K562 (cell line): Measurements from ENCODE around the gene SENP8. TPM values are rescaled to one million over a fixed set of nuclear protein-coding genes. Genes with fewer than 3 reads are reported as not detected.

ENCODE experiments used
- ATAC-seq: fragments of 200-7000 bp; cut with Tn5 transposase; 3 replicates; pipeline ENCODE4 v1.9.1; 2020; ENCODE audit warnings: moderate library complexity
- BruUV-seq: library from RNA; stranded (reverse); fragments of 400-500 nt; replicated peaks from 2 replicates; lab custom pipeline; 2021; lab: Mats Ljungman, UMichigan
- CTCF ChIA-PET: fragments of 300-600 bp; formaldehyde crosslinking; extraction: SDS; loops from one replicate; lab custom pipeline; 2021; ENCODE audit warnings: low intra/inter-chr PET ratio; lab: Yijun Ruan, JAX
- POLR2A ChIA-PET: fragments of 300-600, 350-650 bp; sonication (Branson Sonifier 250); formaldehyde crosslinking; extraction: SDS; loops from one replicate; lab custom pipeline; 2021; ENCODE audit warnings: antibody characterized with exemption, inconsistent platforms; lab: Yijun Ruan, JAX
- DNase-seq, 4 experiments: peaks; one replicate each; pipeline versions ENCODE4 v3.0.0 to v3.0.0-alpha.2; 2011 to 2018; ENCODE audit warnings: low spot score in 3 of 4, mixed read lengths in 3 of 4; ENCODE audit errors: extremely low read depth in 1 of 4
- FAIRE-seq: peaks from 2 replicates; lab custom pipeline; 2011; peaks lifted over from hg19 to GRCh38; lab: Jason Lieb, UNC
- H2AFZ ChIP-seq: 2 replicates; pipeline ENCODE4 v1.6.0; 2011; ENCODE audit warnings: low read depth, low read length, control low read depth, inconsistent platforms
- H3K27ac ChIP-seq: fragments of 200-600 bp; 3 replicates; pipeline ENCODE4 v1.8.0; 2011; ENCODE audit warnings: low read depth, mild to moderate bottlenecking, control low read depth, inconsistent platforms, low read length, moderate library complexity, mixed read lengths; ENCODE audit errors: extremely low read depth
- H3K27me3 ChIP-seq, 2 experiments: fragments of 300-600 bp in 1 of 2; 2 replicates in 1 of 2; 3 replicates in 1 of 2; pipeline versions ENCODE4 v1.6.0 to v1.8.0; 2011; ENCODE audit warnings: inconsistent platforms in 2 of 2, low read length in 2 of 2, mild to moderate bottlenecking in 1 of 2, mixed read lengths in 1 of 2, moderate library complexity in 1 of 2; ENCODE audit not compliant: control insufficient read depth in 2 of 2, insufficient read depth in 2 of 2
- H3K36me3 ChIP-seq: fragments of 300-600 bp; 3 replicates; pipeline ENCODE4 v1.8.0; 2011; ENCODE audit warnings: mild to moderate bottlenecking, low read length, inconsistent platforms; ENCODE audit not compliant: control insufficient read depth, insufficient read depth
- H3K4me1 ChIP-seq, 2 experiments: fragments of 200-600 bp in 1 of 2; replicated peaks in 1 of 2; 2 replicates in 1 of 2; 3 replicates in 1 of 2; pipeline versions ENCODE4 v1.5.1 to v1.8.0; 2011; ENCODE audit warnings: inconsistent platforms in 2 of 2, low read length in 2 of 2, mild to moderate bottlenecking in 1 of 2, mixed read lengths in 1 of 2, moderate library complexity in 1 of 2; ENCODE audit not compliant: control insufficient read depth in 2 of 2, insufficient read depth in 2 of 2
- H3K4me2 ChIP-seq: 2 replicates; pipeline ENCODE4 v1.6.1; 2011; ENCODE audit warnings: low read length, control low read depth, inconsistent platforms, mixed read lengths; ENCODE audit not compliant: insufficient read depth
- H3K4me3 ChIP-seq: fragments of 200-600 bp; sonication (generic), shearing (Covaris generic); 2 replicates; pipeline ENCODE4 v1.5.1; 2016; ENCODE audit warnings: control low read depth, inconsistent platforms
- H3K79me2 ChIP-seq: fragments of 200-600 bp; 3 replicates; pipeline ENCODE4 v1.8.0; 2011; ENCODE audit warnings: low read length, inconsistent platforms; ENCODE audit not compliant: control insufficient read depth, insufficient read depth
- H3K9ac ChIP-seq, 2 experiments: 2 replicates each; pipeline versions ENCODE4 v1.6.0 to v1.6.1; 2011; ENCODE audit warnings: low read depth in 2 of 2, low read length in 2 of 2, control low read depth in 1 of 2, inconsistent platforms in 1 of 2, mild to moderate bottlenecking in 1 of 2, mixed read lengths in 1 of 2; ENCODE audit not compliant: insufficient read depth in 1 of 2
- H3K9me1 ChIP-seq: one replicate; pipeline ENCODE4 v1.6.0; 2011; ENCODE audit warnings: inconsistent platforms, mild to moderate bottlenecking, low read length, moderate library complexity; ENCODE audit not compliant: control insufficient read depth, insufficient read depth
- H3K9me3 ChIP-seq: replicated peaks from 2 replicates; pipeline ENCODE4 v1.5.1; 2011; ENCODE audit warnings: low read depth, low read length, inconsistent platforms; ENCODE audit not compliant: control insufficient read depth, insufficient read depth
- H4K20me1 ChIP-seq: replicated peaks from 2 replicates; pipeline ENCODE4 v1.6.1; 2011; ENCODE audit warnings: low read length, inconsistent platforms, mixed read lengths; ENCODE audit not compliant: control insufficient read depth, insufficient read depth
- BRD9 ChIP-seq: fragments of 450-650 bp; IDR thresholded peaks from 2 replicates; pipeline ENCODE4 v1.6.1; 2018; ENCODE audit warnings: low read depth; ENCODE audit not compliant: partially characterized antibody
- CBX2 ChIP-seq: fragments of 200-600 bp; sonication (generic); IDR thresholded peaks from one replicate; pipeline ENCODE4 v1.6.1; 2012; ENCODE audit warnings: mild to moderate bottlenecking, low read length, inconsistent platforms; ENCODE audit not compliant: insufficient read depth, poor library complexity, severe bottlenecking
- CCAR2 ChIP-seq: fragments of 200-400 bp; formaldehyde crosslinking; IDR thresholded peaks from 2 replicates; pipeline ENCODE4 v1.6.1; 2017; ENCODE audit warnings: mild to moderate bottlenecking, low read depth, low read length
- MAFF ChIP-seq: IDR thresholded peaks from 2 replicates; pipeline ENCODE4 v1.6.1; 2012; ENCODE audit warnings: low read length, improper control_type of control experiment
- POLR2G ChIP-seq: fragments of 200-400 bp; formaldehyde crosslinking; IDR thresholded peaks from 2 replicates; pipeline ENCODE4 v1.6.1; 2017; ENCODE audit warnings: low read depth, mild to moderate bottlenecking, antibody characterized with exemption, low read length, moderate library complexity
- SAFB2 ChIP-seq: fragments of 200-400 bp; formaldehyde crosslinking; IDR thresholded peaks from 2 replicates; pipeline ENCODE4 v1.6.1; 2018; ENCODE audit warnings: borderline replicate concordance, low read length, low read depth, moderate library complexity; ENCODE audit not compliant: severe bottlenecking
- SFPQ ChIP-seq: fragments of 200-400 bp; formaldehyde crosslinking; IDR thresholded peaks from 2 replicates; pipeline ENCODE4 v1.6.1; 2017; ENCODE audit warnings: mild to moderate bottlenecking, low read depth, low read length, moderate library complexity
- TCF15 ChIP-seq: fragments of 250-450 bp; sonication (Bioruptor Pico); IDR thresholded peaks from 2 replicates; pipeline ENCODE4 v1.8.0; 2022; ENCODE audit warnings: moderate library complexity, mild to moderate bottlenecking, inconsistent platforms
- ZNF407 ChIP-seq: fragments of 450-650 bp; IDR thresholded peaks from 2 replicates; pipeline ENCODE4 v1.6.1; 2016; ENCODE audit warnings: low read depth
- WGBS: fragments of 100-300 bp; shearing (Covaris generic); methylation state at CpG from one replicate; pipeline ENCODE4 v1.1.6; 2016; ENCODE audit warnings: low coverage, mixed read lengths; ENCODE audit not compliant: insufficient coverage; ENCODE audit errors: missing lambda C conversion rate; 5-methylcytosine and 5-hydroxymethylcytosine counted together
- in situ Hi-C: fragments of 300-500 bp; cut with MboI; formaldehyde crosslinking; loops from 4 replicates; pipeline ENCODE4 v1.15.0; 2018; ENCODE audit warnings: inconsistent platforms, mixed read lengths
- intact Hi-C: fragments of 100-400 bp; cut with micrococcal nuclease; formaldehyde crosslinking; loops from 2 replicates; pipeline ENCODE4 v1.14.2; 2022
- polyA plus RNA-seq, 8 experiments: library from polyadenylated mRNA; depleted of rRNA in 4 of 8; stranded (reverse) in 5 of 8; unstranded in 3 of 8; fragments of >200 nt; fragmentation: Nextera tagmentation in 2 of 8; fragmentation: Illumina TruSeq in 1 of 8; extraction: Ambion mirVana in 2 of 8; extraction: Trizol in 1 of 8; gene quantifications; 2 replicates each; pipeline versions ENCODE4 v1.2.1 to v1.2.3, GENCODE V29; 2011 to 2014; ENCODE audit warnings: inconsistent platforms in 1 of 8, missing spikeins in 1 of 8
- total RNA-seq, 7 experiments: library from RNA; depleted of rRNA in 6 of 7; stranded (reverse); fragments of >200 nt in 6 of 7; fragmentation: Illumina TruSeq in 2 of 7; extraction: Trizol in 2 of 7; gene quantifications; 2 replicates each; pipeline versions ENCODE4 v1.2.1 to v1.2.3, GENCODE V29; 2011 to 2021; ENCODE audit warnings: low replicate concordance in 1 of 7

Gene SENP8
- total and polyA plus RNA-seq, 9 of the 15 experiments (the other 6 are each of a cell fraction or from before 2014, with no cell fraction given) = 1.4 to 5.4 (median 2.4) TPM

- no peak for TF ChIP-seq MAFF
Observed at GRCh38 chr15:72172796-72173195, 54.6 kb downstream of the SENP8 start (continued).

- Histone ChIP-seq H3K36me3 (no peaks in the 10 kb centered on the region), H3K27me3 (peaks cover 32 to 82% of the 10 kb centered on the region in 2 experiments), H3K9ac (no peak overlapping the region), H4K20me1 (peaks cover 13% of the 10 kb centered on the region; the same call in 1 of the 2 replicates), H3K4me1 (peaks cover 0 to 12% of the 10 kb centered on the region in 2 experiments; a peak in 3 of 5 replicates), H3K79me2 (no peaks in the 10 kb centered on the region), H3K9me3 (no peaks in the 10 kb centered on the region), H3K4me3 (no peak overlapping the region), H3K4me2 (no peak overlapping the region), H3K27ac (no peak overlapping the region), H3K9me1 (no peaks in the 10 kb centered on the region), H2AFZ (no peak overlapping the region)
- ATAC-seq (no peak), DNase-seq (no peak), FAIRE-seq (no peak)
- 1% methylated on average over 6 of the region's 6 CpGs for WGBS
- BruUV-seq = no TSS peak
- in situ Hi-C loops (no loop called here), intact Hi-C loops (no loop called here)
- no peak for TF ChIP-seq SFPQ
- no peak for TF ChIP-seq SAFB2
- no peak for TF ChIP-seq CBX2
- TF ChIP-seq BRD9 = no peak
- no peak for TF ChIP-seq POLR2G
- no peak for TF ChIP-seq TCF15 (CRISPR knock-in tag)
- TF ChIP-seq CCAR2 = no peak
- TF ChIP-seq ZNF407 = no peak
- ChIA-PET CTCF (no interaction called here), POLR2A (no interaction called here)
Observed at GRCh38 chr15:72173401-72173800, 55.2 kb downstream of the SENP8 start.
